Panc1 (cell line): ENCODE results near the gene SCNM1. TPM values are rescaled to one million over a fixed set of nuclear protein-coding genes. Genes with fewer than 3 reads are reported as not detected.

Source experiments
- ATAC-seq: fragments of 200-7000 bp; cut with Tn5 transposase; 2 replicates; pipeline ENCODE4 v1.9.1; 2020; ENCODE audit warnings: mild to moderate bottlenecking, moderate library complexity
- Bru-seq: library from RNA; stranded (reverse); fragments of 400-500 nt; gene quantifications from one replicate; lab custom pipeline; 2021; lab: Mats Ljungman, UMichigan
- BruChase-seq, 2 experiments: library from RNA; stranded (reverse); fragments of 400-500 nt; gene quantifications; one replicate each; lab custom pipeline; 2021; lab: Mats Ljungman, UMichigan
- BruUV-seq: library from RNA; stranded (reverse); fragments of 400-500 nt; replicated peaks from 2 replicates; lab custom pipeline; 2021; lab: Mats Ljungman, UMichigan
- CTCF ChIA-PET: fragments of 300-600 bp; sonication (Branson Sonifier 250); formaldehyde crosslinking; loops from one replicate; lab custom pipeline; 2022; ENCODE audit warnings: antibody characterized with exemption; lab: Charles Lee
- POLR2A ChIA-PET: fragments of 300-600 bp; sonication (Branson Sonifier 250); formaldehyde crosslinking; loops from one replicate; lab custom pipeline; 2022; ENCODE audit warnings: antibody characterized with exemption; lab: Charles Lee
- DNase-seq: peaks from one replicate; pipeline ENCODE4 v3.0.0-alpha.2; 2010; ENCODE audit warnings: low read depth, low spot score
- H3K27ac ChIP-seq: 2 replicates; pipeline ENCODE4 v1.5.1; 2011; ENCODE audit warnings: mild to moderate bottlenecking, low read length, inconsistent platforms
- H3K27me3 ChIP-seq: fragments of 200-500 bp; sonication (Bioruptor generic); 2 replicates; pipeline ENCODE4 v1.6.0; 2014; ENCODE audit warnings: low read length, inconsistent platforms; ENCODE audit not compliant: control insufficient read depth, insufficient read depth
- H3K36me3 ChIP-seq: fragments of 200-500 bp; sonication (Bioruptor generic); 2 replicates; pipeline ENCODE4 v1.5.1; 2014; ENCODE audit warnings: inconsistent platforms, mild to moderate bottlenecking, low read length, moderate library complexity; ENCODE audit not compliant: control insufficient read depth, insufficient read depth
- H3K4me1 ChIP-seq: 2 replicates; pipeline ENCODE4 v1.5.1; 2011; ENCODE audit warnings: inconsistent platforms, mild to moderate bottlenecking, low read length, moderate library complexity; ENCODE audit not compliant: control insufficient read depth, insufficient read depth
- H3K4me3 ChIP-seq, 2 experiments: 2 replicates each; pipeline ENCODE4 v1.5.1; 2011 to 2012; ENCODE audit warnings: low read depth in 2 of 2, low read length in 2 of 2, mild to moderate bottlenecking in 2 of 2, inconsistent platforms in 1 of 2, moderate library complexity in 1 of 2
- H3K9me3 ChIP-seq: fragments of 200-500 bp; sonication (Bioruptor generic); 2 replicates; pipeline ENCODE4 v1.5.1; 2014; ENCODE audit warnings: low read depth, mild to moderate bottlenecking, inconsistent platforms, low read length, moderate library complexity; ENCODE audit not compliant: control insufficient read depth, insufficient read depth
- POLR2AphosphoS5 ChIP-seq: IDR thresholded peaks from 2 replicates; pipeline ENCODE4 v1.6.1; 2012; ENCODE audit warnings: mild to moderate bottlenecking, low read depth, low read length, moderate library complexity
- SIN3A ChIP-seq: IDR thresholded peaks from 2 replicates; pipeline ENCODE4 v1.6.1; 2012; ENCODE audit warnings: low read depth, mild to moderate bottlenecking, low read length, moderate library complexity, borderline replicate concordance; ENCODE audit not compliant: insufficient read depth
- TCF7L2 ChIP-seq: IDR thresholded peaks from 2 replicates; pipeline ENCODE4 v1.6.1; 2011; ENCODE audit warnings: mild to moderate bottlenecking, low read depth, low read length, inconsistent platforms
- in situ Hi-C: cut with HindIII; loops from 2 replicates; pipeline ENCODE4 v1.10.0; 2016; ENCODE audit warnings: low sequenced_read_pairs, low pct_unique_long_range_greater_than_20kb
- intact Hi-C: fragments of 100-400 bp; cut with micrococcal nuclease; formaldehyde crosslinking; loops from one replicate; pipeline ENCODE4 v1.10.0; 2022; ENCODE audit not compliant: unreplicated experiment
- long read RNA-seq: library from polyadenylated mRNA; unstranded; transcript quantifications from one replicate; pipeline ENCODE4 v2.0.0, GENCODE V29; 2021; ENCODE audit not compliant: unreplicated experiment
- polyA plus RNA-seq: library from polyadenylated mRNA; unstranded; fragments of >200 nt; gene quantifications from one replicate; pipeline ENCODE4 v1.2.1, GENCODE V29; 2012; ENCODE audit warnings: missing spikeins; ENCODE audit not compliant: insufficient read length
- total RNA-seq: library from RNA; stranded (reverse); gene quantifications from one replicate; pipeline ENCODE4 v1.2.1, GENCODE V29; 2021; ENCODE audit not compliant: unreplicated experiment
- TF ChIP-seq, protein P1 (sequence below): fragments of 450-650 bp; IDR thresholded peaks from 2 replicates; pipeline ENCODE4 v1.5.1; 2017; ENCODE audit warnings: mild to moderate bottlenecking
- TF ChIP-seq, protein P2 (sequence below), 2 experiments: IDR thresholded peaks; 2 replicates each; pipeline ENCODE4 v1.6.1; 2011 to 2012; ENCODE audit warnings: low read depth in 2 of 2, control low read depth in 1 of 2, low read length in 1 of 2, mild to moderate bottlenecking in 1 of 2, moderate library complexity in 1 of 2; ENCODE audit not compliant: insufficient read depth in 1 of 2

SCNM1 gene, protein sequence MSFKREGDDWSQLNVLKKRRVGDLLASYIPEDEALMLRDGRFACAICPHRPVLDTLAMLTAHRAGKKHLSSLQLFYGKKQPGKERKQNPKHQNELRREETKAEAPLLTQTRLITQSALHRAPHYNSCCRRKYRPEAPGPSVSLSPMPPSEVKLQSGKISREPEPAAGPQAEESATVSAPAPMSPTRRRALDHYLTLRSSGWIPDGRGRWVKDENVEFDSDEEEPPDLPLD
- total RNA-seq = 36.5 TPM
- 45.2 TPM for polyA plus RNA-seq
- Bru-seq, nascent RNA = percentile 69 among the genes with signal in this experiment
- percentile 78 among the genes with signal in this experiment for BruChase-seq, experiment 1, labeled RNA remaining after a 2-hour chase
- BruChase-seq, experiment 2, labeled RNA remaining after a 6-hour chase = percentile 80 among the genes with signal in this experiment
- long read RNA-seq, transcript SCNM1-202 (7 exons, 2,016 nt) = major isoform, 22 of 35 reads
- long read RNA-seq, partial matches to known transcripts = 4 of 35 reads
- long read RNA-seq, other reads (novel, unspliced or antisense) = 6 of 35 reads

DNA sequence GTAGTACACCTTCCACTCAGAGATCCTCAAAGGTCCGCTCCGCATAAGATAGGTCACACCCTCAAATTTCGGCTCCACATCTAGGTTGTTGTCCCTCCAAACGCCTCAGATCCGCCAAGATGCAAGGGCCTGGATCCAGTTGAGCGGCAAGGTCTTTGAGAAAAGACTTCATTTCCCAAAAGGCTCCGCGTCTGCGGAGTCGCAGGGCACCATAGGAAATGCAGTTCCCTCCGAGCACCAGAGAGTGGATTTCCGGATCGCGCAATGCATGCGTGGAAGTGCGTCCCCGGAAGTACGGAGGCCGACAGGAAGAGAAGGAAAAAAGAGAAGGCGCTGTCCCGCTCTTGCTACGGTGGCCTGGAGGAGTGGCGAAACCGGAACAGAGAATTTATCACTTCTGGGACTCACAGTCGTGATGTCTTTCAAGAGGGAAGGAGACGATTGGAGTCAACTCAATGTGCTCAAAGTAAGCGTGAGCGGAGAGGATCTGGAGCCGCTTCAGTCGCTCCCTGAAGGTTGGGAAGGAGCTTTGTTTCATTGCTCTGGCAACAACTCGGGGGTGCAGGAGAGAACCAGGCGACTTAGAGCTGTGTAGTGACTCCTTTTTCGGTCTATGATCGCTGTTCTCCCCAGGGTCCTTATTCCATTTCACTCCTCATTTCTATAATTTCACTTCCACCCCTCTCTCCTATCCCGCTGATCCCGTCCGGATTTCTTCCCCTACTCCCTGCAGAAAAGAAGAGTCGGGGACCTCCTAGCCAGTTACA lies at the start of gene SCNM1, which contains the start of gene LYSMD1:
Gene SCNM1, plus strand, starts transcription at position 407 of the 767 bp plus-strand sequence. Its CDS starts 9 bp downstream, at position 416.
Gene LYSMD1, minus strand, starts transcription at position 165 of the 767 bp plus-strand sequence. CDS start 644 bp downstream, outside the sequence.
- POLR2A ChIA-PET = interaction anchor here (0.5 to 0.6 kb wide), 2 partner anchors 63 to 488 kb away, joined by 3 read pairs; no protein-coding TSS in a partner anchor

More for the DNA sequence above, at the start of gene SCNM1, which contains the start of gene LYSMD1:
- Histone ChIP-seq H3K36me3 (peaks cover 9% of the 10 kb centered on the region), H3K27ac (peak within 1 kb of the TSS; percentile 99), H3K27me3 (no peaks in the 10 kb centered on the region), H3K9me3 (no peaks in the 10 kb centered on the region), H3K4me3 (peak within 1 kb of the TSS; percentile 83 to 92), H3K4me1 (peaks cover 16% of the 10 kb centered on the region)
- ATAC-seq = peak; percentile 98
- peak; percentile 92 for TF ChIP-seq TCF7L2
- TF ChIP-seq SIN3A = peak; percentile 91
- peak; percentile 51; the same call in 1 of the 2 replicates for TF ChIP-seq POLR2AphosphoS5
- TF ChIP-seq, protein P1, sequence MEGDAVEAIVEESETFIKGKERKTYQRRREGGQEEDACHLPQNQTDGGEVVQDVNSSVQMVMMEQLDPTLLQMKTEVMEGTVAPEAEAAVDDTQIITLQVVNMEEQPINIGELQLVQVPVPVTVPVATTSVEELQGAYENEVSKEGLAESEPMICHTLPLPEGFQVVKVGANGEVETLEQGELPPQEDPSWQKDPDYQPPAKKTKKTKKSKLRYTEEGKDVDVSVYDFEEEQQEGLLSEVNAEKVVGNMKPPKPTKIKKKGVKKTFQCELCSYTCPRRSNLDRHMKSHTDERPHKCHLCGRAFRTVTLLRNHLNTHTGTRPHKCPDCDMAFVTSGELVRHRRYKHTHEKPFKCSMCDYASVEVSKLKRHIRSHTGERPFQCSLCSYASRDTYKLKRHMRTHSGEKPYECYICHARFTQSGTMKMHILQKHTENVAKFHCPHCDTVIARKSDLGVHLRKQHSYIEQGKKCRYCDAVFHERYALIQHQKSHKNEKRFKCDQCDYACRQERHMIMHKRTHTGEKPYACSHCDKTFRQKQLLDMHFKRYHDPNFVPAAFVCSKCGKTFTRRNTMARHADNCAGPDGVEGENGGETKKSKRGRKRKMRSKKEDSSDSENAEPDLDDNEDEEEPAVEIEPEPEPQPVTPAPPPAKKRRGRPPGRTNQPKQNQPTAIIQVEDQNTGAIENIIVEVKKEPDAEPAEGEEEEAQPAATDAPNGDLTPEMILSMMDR = no peak
- TF ChIP-seq, protein P2, sequence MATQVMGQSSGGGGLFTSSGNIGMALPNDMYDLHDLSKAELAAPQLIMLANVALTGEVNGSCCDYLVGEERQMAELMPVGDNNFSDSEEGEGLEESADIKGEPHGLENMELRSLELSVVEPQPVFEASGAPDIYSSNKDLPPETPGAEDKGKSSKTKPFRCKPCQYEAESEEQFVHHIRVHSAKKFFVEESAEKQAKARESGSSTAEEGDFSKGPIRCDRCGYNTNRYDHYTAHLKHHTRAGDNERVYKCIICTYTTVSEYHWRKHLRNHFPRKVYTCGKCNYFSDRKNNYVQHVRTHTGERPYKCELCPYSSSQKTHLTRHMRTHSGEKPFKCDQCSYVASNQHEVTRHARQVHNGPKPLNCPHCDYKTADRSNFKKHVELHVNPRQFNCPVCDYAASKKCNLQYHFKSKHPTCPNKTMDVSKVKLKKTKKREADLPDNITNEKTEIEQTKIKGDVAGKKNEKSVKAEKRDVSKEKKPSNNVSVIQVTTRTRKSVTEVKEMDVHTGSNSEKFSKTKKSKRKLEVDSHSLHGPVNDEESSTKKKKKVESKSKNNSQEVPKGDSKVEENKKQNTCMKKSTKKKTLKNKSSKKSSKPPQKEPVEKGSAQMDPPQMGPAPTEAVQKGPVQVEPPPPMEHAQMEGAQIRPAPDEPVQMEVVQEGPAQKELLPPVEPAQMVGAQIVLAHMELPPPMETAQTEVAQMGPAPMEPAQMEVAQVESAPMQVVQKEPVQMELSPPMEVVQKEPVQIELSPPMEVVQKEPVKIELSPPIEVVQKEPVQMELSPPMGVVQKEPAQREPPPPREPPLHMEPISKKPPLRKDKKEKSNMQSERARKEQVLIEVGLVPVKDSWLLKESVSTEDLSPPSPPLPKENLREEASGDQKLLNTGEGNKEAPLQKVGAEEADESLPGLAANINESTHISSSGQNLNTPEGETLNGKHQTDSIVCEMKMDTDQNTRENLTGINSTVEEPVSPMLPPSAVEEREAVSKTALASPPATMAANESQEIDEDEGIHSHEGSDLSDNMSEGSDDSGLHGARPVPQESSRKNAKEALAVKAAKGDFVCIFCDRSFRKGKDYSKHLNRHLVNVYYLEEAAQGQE (IDR thresholded peaks at IDR 0.05; ENCODE audit: insufficient read depth in 1 of 2, low read depth in 2 of 2, low read length in 1 of 2) = peak in 1 of 2 experiments; percentile 64; a peak in 1 of 4 replicates
- in situ Hi-C loops (no loop called here), intact Hi-C loops (no loop called here)
- BruUV-seq = TSS peak; percentile 95
- peak; percentile 92 for DNase-seq
- CTCF ChIA-PET = interaction anchor here (0.6 to 0.7 kb wide), 2 partner anchors 57 to 189 kb away, joined by 4 to 7 read pairs; no protein-coding TSS in a partner anchor
